CD8-positive, alpha-beta memory T cell (primary cell): Measurements from ENCODE around the gene FRS3. TPM values are rescaled to one million over a fixed set of nuclear protein-coding genes. Genes with fewer than 3 reads are reported as not detected.
A peak's percentile ranks its signal among the peaks of the same experiment; 100 is the strongest.

ENCODE experiments used
- CTCF ChIA-PET: fragments of 350-600 bp; sonication (Branson Sonifier 250); formaldehyde crosslinking; loops from one replicate; lab custom pipeline; 2021; ENCODE audit warnings: antibody characterized with exemption; lab: Charles Lee
- POLR2A ChIA-PET: fragments of 350-600 bp; sonication (Branson Sonifier 250); formaldehyde crosslinking; loops from one replicate; lab custom pipeline; 2021; ENCODE audit warnings: antibody characterized with exemption; lab: Charles Lee
- DNase-seq, 5 donors: peaks; one replicate each; pipeline versions ENCODE4 v3.0.0 to v3.0.0-alpha.2; 2020 to 2022; ENCODE audit warnings: mixed read lengths in 1 of 5
- H3K27ac ChIP-seq: one replicate; pipeline ENCODE4 v1.7.0; 2013; ENCODE audit warnings: low read depth, mild to moderate bottlenecking, low read length, moderate library complexity
- H3K27me3 ChIP-seq: 2 replicates; pipeline ENCODE4 v1.7.0; 2013; ENCODE audit warnings: low read length, mild to moderate bottlenecking; ENCODE audit not compliant: insufficient read depth, poor library complexity, severe bottlenecking
- H3K36me3 ChIP-seq: 2 replicates; pipeline ENCODE4 v1.7.0; 2013; ENCODE audit warnings: mild to moderate bottlenecking, low read length, moderate library complexity; ENCODE audit not compliant: insufficient read depth
- H3K4me1 ChIP-seq: 2 replicates; pipeline ENCODE4 v1.7.0; 2013; ENCODE audit warnings: mild to moderate bottlenecking, low read length, moderate library complexity; ENCODE audit not compliant: insufficient read depth
- H3K4me3 ChIP-seq: 2 replicates; pipeline ENCODE4 v1.7.0; 2013; ENCODE audit warnings: mild to moderate bottlenecking, low read length
- H3K9me3 ChIP-seq: 2 replicates; pipeline ENCODE4 v1.7.0; 2013; ENCODE audit warnings: mild to moderate bottlenecking, low read length
- H3K27ac Mint-ChIP-seq, 8 donors: one replicate each; pipeline ENCODE4 v1.8.0; 2020 to 2021; ENCODE audit warnings: mixed read lengths in 8 of 8, mild to moderate bottlenecking in 6 of 8, inconsistent platforms in 3 of 8, moderate library complexity in 3 of 8
- H3K27me3 Mint-ChIP-seq, 2 donors: one replicate each; pipeline ENCODE4 v1.8.0; 2020 to 2021; ENCODE audit warnings: mixed read lengths in 2 of 2, mild to moderate bottlenecking in 1 of 2, moderate library complexity in 1 of 2
- H3K36me3 Mint-ChIP-seq, 3 donors: one replicate each; pipeline ENCODE4 v1.8.0; 2020 to 2021; ENCODE audit warnings: mixed read lengths in 3 of 3, inconsistent platforms in 1 of 3, mild to moderate bottlenecking in 1 of 3
- H3K4me1 Mint-ChIP-seq, 3 donors: one replicate each; pipeline ENCODE4 v1.8.0; 2020 to 2021; ENCODE audit warnings: mixed read lengths in 3 of 3, inconsistent platforms in 1 of 3, mild to moderate bottlenecking in 1 of 3
- H3K4me3 Mint-ChIP-seq, 7 donors: one replicate each; pipeline ENCODE4 v1.8.0; 2020 to 2021; ENCODE audit warnings: mixed read lengths in 7 of 7, mild to moderate bottlenecking in 6 of 7, moderate library complexity in 4 of 7, inconsistent platforms in 2 of 7
- H3K9me3 Mint-ChIP-seq, 5 donors: one replicate each; pipeline ENCODE4 v1.8.0; 2020 to 2022; ENCODE audit warnings: mixed read lengths in 5 of 5, mild to moderate bottlenecking in 3 of 5, moderate library complexity in 2 of 5, inconsistent platforms in 1 of 5
- polyA plus RNA-seq: library from polyadenylated mRNA; unstranded; fragments of 300-500 nt; fragmentation: Illumina TruSeq; gene quantifications from one replicate; pipeline ENCODE4 v1.2.3, GENCODE V29; 2021
- total RNA-seq, 2 experiments: library from RNA; stranded (reverse); gene quantifications; one replicate each; pipeline ENCODE4 v1.2.3, GENCODE V29; 2021

Gene FRS3
- total and polyA plus RNA-seq, 3 experiments from 2014 or later = 3.7 to 4.0 (median 4.0) TPM

DNA sequence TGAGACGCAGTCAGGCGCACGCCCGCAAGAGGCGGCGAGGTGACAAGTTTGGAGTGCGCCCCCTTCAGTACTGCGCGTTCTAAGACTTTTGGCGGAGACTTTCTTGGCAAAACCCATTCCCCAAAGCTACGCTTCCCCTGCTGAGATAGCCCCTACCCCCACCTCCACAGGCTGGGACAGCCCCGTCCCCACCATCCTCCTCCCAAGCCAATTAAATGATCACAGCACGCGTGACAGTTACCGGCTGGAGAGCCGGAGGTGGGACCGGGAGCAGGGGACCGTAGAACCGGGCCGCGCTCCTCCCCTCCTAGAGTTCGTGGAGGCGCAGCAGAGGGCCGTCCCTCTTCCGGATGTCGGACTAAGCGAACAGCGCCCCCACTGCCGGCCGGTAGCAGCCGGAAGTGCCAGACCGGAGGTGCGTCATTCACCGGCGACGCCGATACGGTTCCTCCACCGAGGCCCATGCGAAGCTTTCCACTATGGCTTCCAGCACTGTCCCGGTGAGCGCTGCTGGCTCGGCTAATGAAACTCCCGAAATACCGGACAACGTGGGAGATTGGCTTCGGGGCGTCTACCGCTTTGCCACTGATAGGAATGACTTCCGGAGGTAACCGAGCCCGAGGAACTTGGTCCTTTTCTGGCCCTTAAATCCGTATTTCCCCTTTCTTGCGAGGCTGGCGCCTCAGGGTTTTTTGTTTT lies 7.7 kb upstream of the FRS3 start, which contains the start of gene TOMM6:
Gene TOMM6, plus strand, starts transcription at position 476 of the 699 bp plus-strand sequence. Its CDS starts 4 bp downstream, at position 480.
- H3K4me1 ChIP-seq = peaks cover 7% of the 10 kb centered on the region
- Mint-ChIP-seq H3K27ac (peak within 1 kb of the TSS; percentile 94 to 99 (median 98)), H3K4me3 (peak within 1 kb of the TSS; percentile 94 to 97 (median 96)), H3K36me3 (peaks cover 0 to 44% (median 13%) of the 10 kb centered on the region in 3 donors), H3K9me3 (no peaks in the 10 kb centered on the region), H3K27me3 (no peaks in the 10 kb centered on the region), H3K4me1 (peaks cover 9 to 32% (median 21%) of the 10 kb centered on the region in 3 donors)
- peak; percentile 92 to 96 (median 93) for DNase-seq
- H3K4me3 ChIP-seq = peak within 1 kb of the TSS; percentile 100
- H3K27ac ChIP-seq = peak within 1 kb of the TSS; percentile 97
- H3K9me3 ChIP-seq = no peaks in the 10 kb centered on the region
- CTCF ChIA-PET = interaction anchor here (0.6 to 11.2 kb wide), 31 partner anchors 9 to 760 kb away, joined by 3 to 175 read pairs (median 4); partner anchors contain the start of genes BYSL, MED20, TAF8 and TFEB
- H3K27me3 ChIP-seq = no peaks in the 10 kb centered on the region
- H3K36me3 ChIP-seq = peaks cover 29% of the 10 kb centered on the region
- POLR2A ChIA-PET = interaction anchor here (0.5 to 2.5 kb wide), 13 partner anchors 10 to 1268 kb away, joined by 3 to 29 read pairs (median 4); partner anchors contain the start of genes BYSL, CNPY3, MED20 and TAF8

GRCh38 chr6:41786451-41787218 lies 6.9 kb upstream of the FRS3 start:
- Mint-ChIP-seq H3K9me3 (no peaks in the 10 kb centered on the region), H3K27ac (peak overlapping the region; percentile 94 to 99 (median 98)), H3K36me3 (peaks cover 0 to 36% (median 11%) of the 10 kb centered on the region in 3 donors), H3K4me3 (peak overlapping the region; percentile 94 to 97 (median 96)), H3K27me3 (no peaks in the 10 kb centered on the region), H3K4me1 (peaks cover 9 to 32% (median 25%) of the 10 kb centered on the region in 3 donors)
- Histone ChIP-seq H3K9me3 (no peaks in the 10 kb centered on the region), H3K27me3 (no peaks in the 10 kb centered on the region), H3K4me1 (peaks cover 7% of the 10 kb centered on the region), H3K4me3 (peak overlapping the region; percentile 100), H3K36me3 (peaks cover 21% of the 10 kb centered on the region), H3K27ac (peak overlapping the region; percentile 97)
- DNase-seq = peak; percentile 83 to 89 (median 84)
- ChIA-PET CTCF (interaction anchor here (0.8 to 11.2 kb wide), 23 partner anchors 8 to 761 kb away, joined by 3 to 175 read pairs (median 4); partner anchors contain the start of genes BYSL, MED20, TAF8 and TFEB), POLR2A (interaction anchor here (0.5 to 2.5 kb wide), 12 partner anchors 9 to 1926 kb away, joined by 3 to 29 read pairs (median 4); partner anchors contain the start of genes BYSL, MED20, TAF8 and TFEB)

DNA sequence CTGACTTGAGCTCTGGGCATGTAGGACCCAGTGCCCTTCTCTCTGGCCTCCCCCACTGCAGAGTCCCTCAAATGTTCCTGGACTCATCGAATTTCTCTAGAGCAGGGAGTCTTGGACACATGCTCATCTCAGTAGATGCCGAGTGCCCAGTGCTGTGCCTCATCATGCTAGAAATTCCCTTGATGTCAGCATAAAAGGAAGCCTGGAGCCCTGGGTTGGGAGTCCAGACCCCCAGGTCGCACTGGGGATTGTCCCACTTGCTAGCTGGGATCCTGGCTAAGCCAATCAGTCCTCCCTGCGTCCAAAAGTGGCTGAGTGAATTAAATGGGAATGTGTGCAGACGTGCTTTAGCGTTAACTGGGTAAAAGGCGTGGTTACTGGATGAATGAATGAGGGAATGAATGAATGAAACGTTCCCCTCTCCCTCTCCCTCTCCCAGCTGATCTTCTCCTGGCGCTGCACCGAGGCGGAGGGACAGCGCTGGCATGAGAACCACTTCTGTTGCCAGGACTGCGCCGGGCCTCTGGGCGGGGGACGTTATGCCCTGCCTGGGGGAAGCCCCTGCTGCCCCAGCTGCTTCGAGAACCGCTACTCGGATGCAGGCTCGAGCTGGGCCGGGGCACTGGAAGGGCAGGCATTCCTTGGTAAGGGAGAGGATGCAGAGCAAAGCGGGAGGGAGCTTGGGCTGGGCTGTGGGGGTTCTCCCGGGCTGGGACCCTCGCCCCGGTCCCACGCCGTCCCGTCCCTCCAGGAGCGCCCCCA lies 6.2 kb upstream of the FRS3 start:
- H3K36me3 Mint-ChIP-seq = peaks cover 0 to 30% (median 8%) of the 10 kb centered on the region in 3 donors
- Histone ChIP-seq H3K27me3 (no peaks in the 10 kb centered on the region), H3K4me1 (peaks cover 12% of the 10 kb centered on the region), H3K27ac (no peak overlapping the region), H3K36me3 (peaks cover 17% of the 10 kb centered on the region), H3K9me3 (no peaks in the 10 kb centered on the region), H3K4me3 (peak overlapping the region; percentile 100)
- no peaks in the 10 kb centered on the region for H3K9me3 Mint-ChIP-seq
- H3K27ac Mint-ChIP-seq = peak overlapping the region in 3 of 8 donors; percentile 27 to 74 (median 63)
- CTCF ChIA-PET = interaction anchor here (0.8 to 11.2 kb wide), 17 partner anchors 9 to 435 kb away, joined by 3 to 175 read pairs (median 4); partner anchors contain the start of genes BYSL, MED20, TAF8 and TFEB
- H3K4me3 Mint-ChIP-seq = peak overlapping the region; percentile 83 to 97 (median 95)
- no peak for DNase-seq
- H3K27me3 Mint-ChIP-seq = peaks cover 5% of the 10 kb centered on the region in 2 donors
- peaks cover 13 to 37% (median 32%) of the 10 kb centered on the region in 3 donors for H3K4me1 Mint-ChIP-seq
- POLR2A ChIA-PET = interaction anchor here (0.5 to 2.5 kb wide), 9 partner anchors 8 to 1927 kb away, joined by 3 to 29 read pairs (median 6); partner anchors contain the start of genes BYSL, MED20, TAF8 and TFEB

- CTCF ChIA-PET = interaction anchor here (1.2 to 11.2 kb wide), 8 partner anchors 9 to 382 kb away, joined by 3 to 175 read pairs (median 6); partner anchors contain the start of genes BYSL, MED20 and TAF8
- Mint-ChIP-seq H3K36me3 (peaks cover 0 to 24% (median 8%) of the 10 kb centered on the region in 3 donors), H3K4me3 (peak overlapping the region in 5 of 7 donors; percentile 21 to 94 (median 83))
Observed at GRCh38 chr6:41785254-41785653, 5.6 kb upstream of the FRS3 start.

DNA sequence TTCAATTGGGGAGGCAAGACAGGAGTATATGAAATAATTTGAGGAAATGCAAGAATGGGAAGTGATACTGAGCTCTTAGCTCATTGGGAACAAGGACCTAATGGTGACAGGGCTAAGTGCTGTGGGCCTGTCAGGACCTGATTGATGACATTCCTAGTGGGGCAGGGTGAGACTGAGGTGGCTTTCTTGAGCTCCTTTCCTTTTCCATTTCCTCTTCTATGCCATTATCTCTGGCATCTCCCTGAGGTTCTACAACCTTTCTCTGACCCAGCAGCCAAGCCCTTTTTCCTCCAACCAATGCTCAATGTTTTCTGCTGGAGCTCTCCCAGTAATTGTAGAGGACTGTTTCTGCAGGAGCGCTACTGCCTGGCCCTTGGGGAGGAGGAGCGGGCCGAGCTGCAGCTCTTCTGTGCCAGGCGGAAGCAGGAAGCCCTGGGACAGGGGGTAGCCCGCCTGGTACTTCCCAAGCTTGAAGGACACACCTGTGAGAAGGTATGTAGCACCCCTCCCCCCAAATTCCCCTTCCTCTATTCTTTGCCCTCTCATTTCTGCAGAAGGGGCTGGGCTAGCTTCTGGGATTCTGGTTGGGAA lies 5.0 kb upstream of the FRS3 start:
- H3K4me3 ChIP-seq = no peak overlapping the region
- no peak for DNase-seq
- H3K27ac Mint-ChIP-seq = peak overlapping the region in 3 of 8 donors; percentile 19 to 49 (median 47)
- peaks cover 8% of the 10 kb centered on the region for H3K36me3 ChIP-seq
- H3K9me3 ChIP-seq = no peaks in the 10 kb centered on the region
- peaks cover 14% of the 10 kb centered on the region for H3K4me1 ChIP-seq
- no peaks in the 10 kb centered on the region for H3K9me3 Mint-ChIP-seq
- peak overlapping the region in 6 of 7 donors; percentile 17 to 88 (median 64) for H3K4me3 Mint-ChIP-seq
- no peaks in the 10 kb centered on the region for H3K27me3 ChIP-seq
- H3K27ac ChIP-seq = no peak overlapping the region
- CTCF ChIA-PET = interaction anchor here (1.5 to 11.2 kb wide), 5 partner anchors 137 to 383 kb away, joined by 3 to 175 read pairs (median 7); partner anchors contain the start of genes BYSL, MED20 and TAF8
- H3K36me3 Mint-ChIP-seq = peaks cover 0 to 19% (median 3%) of the 10 kb centered on the region in 3 donors
- POLR2A ChIA-PET = interaction anchor here (0.6 kb wide), 1 partner anchor 154 kb away, joined by 3 read pairs; no protein-coding TSS in a partner anchor
- peaks cover 16 to 43% (median 29%) of the 10 kb centered on the region in 3 donors for H3K4me1 Mint-ChIP-seq
- peaks cover 5 to 7% of the 10 kb centered on the region in 2 donors for H3K27me3 Mint-ChIP-seq

More at GRCh38 chr6:41785254-41785653, 5.6 kb upstream of the FRS3 start:
- Histone ChIP-seq H3K36me3 (peaks cover 11% of the 10 kb centered on the region), H3K27ac (no peak overlapping the region), H3K9me3 (no peaks in the 10 kb centered on the region), H3K4me1 (peaks cover 14% of the 10 kb centered on the region), H3K27me3 (no peaks in the 10 kb centered on the region), H3K4me3 (no peak overlapping the region)
- no peaks in the 10 kb centered on the region for H3K9me3 Mint-ChIP-seq
- POLR2A ChIA-PET = no interaction called here
- H3K27me3 Mint-ChIP-seq = peaks cover 5% of the 10 kb centered on the region in 2 donors
- no peak for DNase-seq
- H3K27ac Mint-ChIP-seq = peak overlapping the region in 1 of 8 donors; percentile 9
- H3K4me1 Mint-ChIP-seq = peaks cover 15 to 40% (median 32%) of the 10 kb centered on the region in 3 donors

DNA sequence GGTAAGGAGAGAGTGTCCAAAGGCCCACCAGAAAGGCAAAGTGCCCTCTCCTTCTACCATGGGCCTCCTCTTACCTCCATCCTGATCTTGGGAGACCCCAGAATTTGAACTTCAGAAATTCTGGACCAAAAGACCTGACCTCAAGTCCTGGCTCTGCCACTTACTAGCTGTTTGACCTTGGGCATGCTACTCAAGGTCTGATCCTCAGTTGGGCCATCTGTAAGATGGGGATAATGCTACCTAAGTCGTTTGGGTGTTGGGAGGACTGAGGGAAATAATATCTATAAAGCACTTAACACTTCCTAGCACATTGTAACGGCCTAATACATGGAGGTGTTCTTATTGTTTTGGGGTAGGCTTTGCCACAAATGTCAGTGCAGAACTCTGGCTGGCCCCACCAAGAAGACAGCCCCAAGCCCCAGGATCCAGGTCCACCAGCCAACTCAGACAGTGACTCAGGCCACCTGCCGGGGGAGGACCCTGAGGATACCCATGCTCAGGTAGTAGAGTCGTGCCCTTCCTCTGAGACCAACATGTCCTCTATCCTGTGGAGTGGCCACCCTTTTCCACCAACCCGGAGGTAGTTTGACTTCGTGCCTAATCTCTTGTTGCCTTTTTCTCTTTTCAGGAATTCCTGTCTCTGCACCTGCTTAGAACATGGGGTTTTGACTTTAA lies 3.5 kb upstream of the FRS3 start:
- Histone ChIP-seq H3K9me3 (no peaks in the 10 kb centered on the region), H3K4me3 (no peak overlapping the region), H3K4me1 (peaks cover 20% of the 10 kb centered on the region), H3K27ac (no peak overlapping the region), H3K27me3 (no peaks in the 10 kb centered on the region), H3K36me3 (no peaks in the 10 kb centered on the region)
- DNase-seq = no peak
- Mint-ChIP-seq H3K36me3 (peaks cover 0 to 12% (median 0%) of the 10 kb centered on the region in 3 donors), H3K27me3 (peaks cover 5 to 7% of the 10 kb centered on the region in 2 donors), H3K4me3 (peak overlapping the region in 2 of 7 donors; percentile 36 to 78), H3K27ac (peak overlapping the region in 1 of 8 donors; percentile 44), H3K9me3 (no peaks in the 10 kb centered on the region), H3K4me1 (peaks cover 18 to 45% (median 27%) of the 10 kb centered on the region in 3 donors)
- POLR2A ChIA-PET = no interaction called here
- CTCF ChIA-PET = interaction anchor here (0.9 to 11.2 kb wide), 3 partner anchors 138 to 263 kb away, joined by 3 to 175 read pairs (median 51); partner anchors contain the start of genes BYSL, MED20 and TAF8
